Inferior parietal cortex (tissue), 1 donor: ENCODE data around the gene SLC7A5.
"Not testable (repeated sequence)": the region's sequence is repeated elsewhere in the genome, so short reads cannot be mapped to it uniquely, and the experiment has no call there.

Experiments
- DNase-seq: peaks from one replicate; pipeline ENCODE4 v3.0.0-alpha.2; 2016; ENCODE audit errors: extremely low spot score

Gene SLC7A5

DNA sequence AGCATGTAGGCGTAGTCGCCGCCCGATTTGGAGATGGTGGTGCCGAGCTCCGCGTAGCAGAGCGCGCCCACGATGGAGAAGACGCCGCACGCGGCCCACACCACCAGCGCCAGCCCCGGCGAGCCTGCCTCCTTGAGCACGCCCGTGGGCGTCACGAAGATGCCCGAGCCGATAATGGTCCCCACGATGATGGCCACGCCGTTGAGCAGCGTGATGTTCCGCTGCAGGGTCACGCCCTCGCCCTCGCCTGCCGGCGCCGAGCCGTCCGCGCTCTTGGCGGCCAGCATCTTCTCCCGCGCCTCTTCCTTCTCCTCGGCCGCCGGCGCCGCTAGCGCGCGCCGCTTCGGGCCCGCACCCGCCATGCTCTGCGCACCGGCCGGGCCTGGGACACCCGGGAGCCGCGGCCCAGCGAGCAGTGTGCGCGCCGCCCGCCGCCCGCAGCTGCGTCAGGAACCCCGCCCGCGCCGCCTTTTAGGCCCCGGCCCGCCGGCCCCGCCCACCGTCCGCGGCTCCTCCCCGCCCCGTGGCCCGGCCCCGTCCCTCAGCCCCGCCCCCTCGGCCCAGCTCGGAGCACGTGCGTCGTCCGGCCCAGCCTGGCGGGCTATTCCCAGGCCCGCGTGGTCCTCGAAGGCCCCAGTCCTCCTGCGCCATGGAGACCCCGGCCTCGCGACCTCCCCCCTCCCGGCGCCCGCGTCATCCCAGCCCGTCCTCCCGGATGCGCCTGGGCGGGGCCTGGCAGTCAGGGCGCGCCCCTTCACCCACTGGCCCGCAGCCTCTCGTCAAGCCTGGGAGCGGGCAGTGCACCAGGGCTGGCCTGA lies at the start of gene SLC7A5:
Gene SLC7A5 (minus strand): TSS at position 447 of the 818 bp plus-strand sequence. CDS start 85 bp downstream, at position 362.
- not testable (repeated sequence) for DNase-seq

DNA sequence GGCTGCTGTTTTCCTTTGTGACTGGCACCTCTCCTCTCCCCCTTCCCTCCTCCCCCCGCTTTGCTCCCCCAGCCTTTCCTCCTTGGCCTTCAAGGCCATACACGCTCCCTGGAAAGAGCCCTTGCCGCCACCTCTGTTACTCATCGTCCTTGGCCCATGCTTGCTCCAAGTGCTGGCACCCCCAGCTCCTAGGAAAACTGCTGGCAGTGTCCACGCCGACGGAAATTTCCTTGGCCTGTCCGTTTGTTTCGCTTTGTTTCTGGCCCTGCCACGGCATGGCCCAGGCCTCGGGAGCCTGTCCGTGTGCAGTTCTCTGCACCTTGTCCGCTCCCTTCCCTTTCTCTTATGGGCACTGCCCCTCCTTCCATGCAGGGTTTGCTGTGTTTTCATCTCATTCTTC lies 49.0 kb upstream of the SLC7A5 start:
- DNase-seq, result no peak

DNA sequence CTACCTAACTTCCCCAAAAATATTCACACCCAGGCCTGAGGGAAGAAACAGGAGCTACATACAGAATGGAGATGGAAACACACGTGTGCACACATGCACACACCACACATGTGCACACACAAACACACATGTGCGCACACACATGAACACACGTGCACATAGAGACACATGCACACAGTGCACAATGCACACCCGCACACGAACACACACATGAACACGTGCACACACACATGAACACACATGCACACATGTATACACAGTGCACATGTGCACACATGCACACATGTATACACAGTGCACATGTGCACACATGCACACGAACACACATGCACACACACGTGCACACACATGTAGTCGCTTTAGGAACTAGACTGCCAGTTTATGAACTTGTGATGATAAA lies 48.2 kb upstream of the SLC7A5 start:
- DNase-seq, result no peak

DNA sequence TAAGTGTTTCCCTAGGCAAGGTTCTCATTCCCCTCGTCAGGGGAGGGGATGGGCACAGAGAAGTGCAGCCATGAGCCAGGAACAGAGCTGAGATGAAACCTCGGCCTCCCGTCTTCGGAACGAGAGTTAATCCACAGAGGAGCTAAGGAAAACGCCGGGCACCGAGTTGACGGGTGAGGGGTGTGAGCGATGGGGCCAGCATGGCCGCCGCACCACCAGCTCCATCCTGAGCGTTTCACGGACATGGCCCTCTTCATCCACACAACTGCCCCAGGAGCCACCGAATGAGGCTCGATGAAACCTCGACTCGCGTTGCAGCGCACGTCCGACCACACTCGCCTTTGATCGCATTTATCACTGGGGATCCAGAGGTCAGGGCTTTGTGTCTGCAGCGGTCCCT lies 45.5 kb upstream of the SLC7A5 start:
- DNase-seq, result no peak

DNA sequence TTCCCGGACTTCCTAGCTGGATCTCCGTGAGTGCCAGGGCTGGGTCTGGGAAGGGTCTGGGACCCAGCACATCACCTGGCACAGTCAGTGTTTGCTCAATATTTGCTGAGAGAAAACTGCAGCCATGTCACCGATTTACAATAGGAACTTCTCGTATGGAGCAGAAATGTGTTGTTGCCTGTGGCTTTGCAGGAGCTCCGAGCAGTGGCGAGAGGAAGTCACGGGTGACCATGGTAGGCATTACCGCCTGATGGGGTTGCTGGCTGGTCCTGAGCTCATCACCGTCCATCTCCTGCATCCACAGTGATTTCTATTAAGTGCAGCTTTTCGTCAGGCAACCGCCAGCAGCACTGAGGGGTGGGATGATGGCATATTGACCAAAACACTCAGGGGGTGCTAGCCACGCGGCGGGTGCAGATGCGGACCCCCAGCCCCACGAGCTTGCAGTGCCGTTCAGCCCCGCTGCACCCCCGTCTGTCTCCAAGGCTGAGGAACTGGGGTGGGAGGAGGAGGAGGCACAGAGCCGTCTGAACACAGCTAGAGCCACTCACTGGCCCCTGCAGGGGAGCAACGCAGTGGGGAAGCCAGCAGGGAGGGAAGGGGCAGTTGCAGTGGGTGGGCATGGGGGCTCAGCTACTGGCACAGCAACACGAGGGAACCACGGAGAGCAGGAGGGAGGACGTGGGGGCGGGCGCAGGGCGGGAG lies 44.9 kb upstream of the SLC7A5 start:
- DNase-seq, result not testable (repeated sequence)

DNA sequence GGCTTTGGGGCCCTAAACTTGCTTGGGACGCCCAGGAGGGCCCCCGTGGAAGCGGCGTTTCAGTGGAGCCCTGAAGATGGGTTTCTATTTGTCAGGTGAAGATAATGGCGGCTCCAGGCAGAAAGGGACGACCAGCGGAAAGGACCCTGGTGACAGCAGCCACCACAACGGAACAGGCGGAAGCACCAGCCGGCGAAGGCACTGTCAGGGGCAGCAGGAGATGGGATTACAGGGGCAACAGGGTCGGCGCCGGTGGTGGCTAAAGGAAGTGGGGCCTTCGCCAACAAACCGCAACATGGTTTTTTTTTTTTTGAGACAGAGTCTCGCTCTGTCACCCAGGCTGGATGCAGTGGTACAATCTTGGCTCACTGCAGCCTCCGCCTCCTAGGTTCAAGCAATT lies 43.4 kb upstream of the SLC7A5 start:
- DNase-seq, result not testable (repeated sequence)

DNA sequence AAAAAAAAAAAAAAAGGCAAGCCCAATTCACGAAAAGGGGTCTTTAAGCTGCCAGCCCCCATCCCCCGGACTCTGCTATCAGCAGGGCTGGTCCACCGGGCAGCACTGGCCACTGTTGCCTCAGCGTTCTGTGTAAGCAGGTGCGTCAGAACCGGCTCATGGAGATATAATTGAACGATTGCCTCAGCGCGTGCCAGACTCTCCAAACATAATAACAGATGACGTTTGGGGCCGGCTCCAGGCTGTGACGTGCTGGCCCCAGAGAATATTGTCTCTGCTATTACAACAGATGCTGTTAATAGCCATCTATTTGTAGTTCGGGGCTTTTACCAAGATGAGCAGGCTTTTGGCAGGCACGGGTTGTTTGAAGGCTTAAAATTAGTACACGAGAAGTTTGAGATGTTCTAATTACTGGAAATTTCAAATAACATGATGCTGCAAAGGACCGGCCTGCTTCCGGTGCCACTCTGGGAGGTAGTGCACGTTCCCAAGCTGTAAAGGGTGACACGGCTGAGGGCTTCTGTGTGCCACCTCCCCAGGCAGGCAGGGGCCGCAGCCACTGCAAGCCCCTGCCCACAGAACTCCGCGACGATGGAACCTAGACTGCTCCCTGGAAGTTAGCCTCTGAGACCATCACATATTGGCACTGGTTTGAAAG lies 41.9 kb upstream of the SLC7A5 start:
- DNase-seq, result not testable (repeated sequence)

DNA sequence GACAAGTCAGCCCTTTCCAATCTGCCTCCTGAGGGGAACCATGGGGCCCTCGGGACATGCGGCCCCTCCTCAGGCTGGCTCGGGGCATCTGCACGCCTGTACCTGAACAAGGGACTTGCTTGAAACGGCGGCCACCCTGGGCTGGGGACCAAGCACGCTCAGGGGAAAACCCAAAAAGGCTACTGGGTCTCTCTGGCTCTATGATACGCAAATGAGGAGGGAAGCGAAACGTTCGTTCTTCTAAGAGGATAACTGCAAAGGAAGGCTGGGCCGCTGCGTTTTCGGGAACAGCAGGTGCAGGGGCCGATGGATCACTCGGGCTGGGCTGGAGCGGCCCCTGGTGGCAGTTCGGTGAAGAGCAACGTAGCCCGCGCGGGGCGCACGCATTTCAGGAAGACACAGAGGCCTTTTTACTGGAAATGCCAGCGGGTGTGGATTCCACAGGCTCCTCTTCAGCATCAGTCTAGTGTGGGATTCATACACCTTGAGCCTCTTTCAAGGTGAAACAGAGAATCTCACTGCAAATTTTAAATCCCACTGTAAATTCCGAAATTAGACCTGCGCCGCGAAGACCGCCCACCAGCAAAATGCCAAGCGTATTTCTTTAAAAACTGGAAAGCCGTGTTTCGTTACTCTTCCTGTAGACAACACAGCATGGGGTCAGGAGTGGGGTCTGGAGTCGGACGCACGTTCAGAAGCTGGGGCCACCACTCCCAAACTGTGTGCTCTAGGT lies 40.1 kb upstream of the SLC7A5 start:
- peak; percentile 66 for DNase-seq

DNA sequence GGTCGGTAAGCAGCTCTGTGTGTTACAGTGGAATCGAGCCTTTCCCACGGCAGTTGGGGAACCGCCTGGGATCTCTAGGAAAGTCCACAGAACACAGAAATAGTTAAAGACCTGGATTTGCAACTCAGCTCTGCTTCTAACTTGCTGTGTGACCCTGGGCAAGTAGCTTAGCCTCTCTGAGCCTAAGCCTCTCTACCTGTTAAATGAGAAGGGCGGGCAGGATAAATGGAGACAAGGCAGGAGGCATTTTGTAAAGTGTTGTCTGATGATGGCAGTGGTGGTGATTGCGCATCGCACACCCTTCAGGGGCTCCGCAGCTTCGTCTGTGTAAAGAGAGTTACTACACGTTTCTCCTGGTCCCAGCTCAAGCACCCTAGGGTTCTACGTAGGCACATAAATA lies 38.8 kb upstream of the SLC7A5 start:
- DNase-seq, result not testable (repeated sequence)

DNA sequence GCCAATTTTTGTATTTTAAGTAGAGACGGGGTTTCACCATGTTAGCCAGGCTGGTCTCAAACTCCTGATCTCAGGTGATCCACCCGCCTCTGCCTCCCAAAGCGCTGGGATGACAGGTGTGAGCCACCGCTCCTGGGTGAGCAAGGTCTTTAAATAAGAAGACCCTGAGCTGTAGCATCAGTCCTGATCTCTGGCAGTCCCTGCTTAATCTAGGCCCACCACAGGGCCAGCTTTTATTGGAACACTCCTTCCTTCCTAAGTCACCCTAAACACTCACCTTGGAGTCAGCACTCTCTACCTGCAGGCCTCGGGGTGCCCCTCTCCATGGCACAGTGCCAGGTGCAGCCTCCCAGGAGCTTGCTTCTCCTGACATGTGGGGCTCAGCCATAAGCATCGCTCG lies 36.2 kb upstream of the SLC7A5 start:
- DNase-seq, result not testable (repeated sequence)

DNA sequence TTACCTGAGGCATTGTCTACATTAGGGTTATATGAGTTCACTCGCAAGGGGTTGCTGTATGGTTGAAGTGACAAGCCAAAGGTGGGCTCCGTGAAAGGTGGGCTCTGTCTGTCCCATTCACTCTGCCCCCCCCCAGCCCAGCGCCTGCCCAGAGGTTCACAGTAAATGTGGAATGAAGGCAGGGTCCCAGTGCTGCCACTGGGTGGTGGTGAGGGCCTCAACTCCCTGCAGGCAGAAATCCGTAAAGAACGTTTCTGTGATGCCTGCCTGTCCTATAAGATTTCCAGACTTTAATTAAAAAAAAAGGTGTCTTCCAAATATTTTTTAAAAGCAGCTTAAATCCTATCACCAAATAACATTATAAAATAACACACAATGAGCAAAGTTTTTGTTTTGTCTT lies 35.7 kb upstream of the SLC7A5 start:
- DNase-seq, result not testable (repeated sequence)

DNA sequence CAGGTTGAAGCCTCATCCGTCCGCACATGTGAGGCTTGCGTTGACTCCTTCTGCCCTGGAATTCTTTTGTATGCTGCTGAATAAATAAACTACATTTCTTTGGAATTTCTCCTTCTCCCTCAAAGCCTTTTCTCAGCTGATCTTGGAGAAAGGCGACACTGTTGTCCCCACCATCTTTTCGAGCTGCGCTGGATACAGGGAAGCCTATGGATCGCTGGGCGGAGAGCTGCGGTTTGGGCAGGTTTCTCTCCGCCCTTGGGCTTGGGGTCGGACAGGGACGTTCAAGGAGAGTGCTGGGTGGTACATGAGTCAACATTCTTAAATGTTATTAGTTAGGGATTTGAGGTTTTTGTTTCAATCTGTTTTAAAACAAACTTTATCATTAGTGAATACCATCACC lies 31.2 kb upstream of the SLC7A5 start:
- DNase-seq, result not testable (repeated sequence)

DNA sequence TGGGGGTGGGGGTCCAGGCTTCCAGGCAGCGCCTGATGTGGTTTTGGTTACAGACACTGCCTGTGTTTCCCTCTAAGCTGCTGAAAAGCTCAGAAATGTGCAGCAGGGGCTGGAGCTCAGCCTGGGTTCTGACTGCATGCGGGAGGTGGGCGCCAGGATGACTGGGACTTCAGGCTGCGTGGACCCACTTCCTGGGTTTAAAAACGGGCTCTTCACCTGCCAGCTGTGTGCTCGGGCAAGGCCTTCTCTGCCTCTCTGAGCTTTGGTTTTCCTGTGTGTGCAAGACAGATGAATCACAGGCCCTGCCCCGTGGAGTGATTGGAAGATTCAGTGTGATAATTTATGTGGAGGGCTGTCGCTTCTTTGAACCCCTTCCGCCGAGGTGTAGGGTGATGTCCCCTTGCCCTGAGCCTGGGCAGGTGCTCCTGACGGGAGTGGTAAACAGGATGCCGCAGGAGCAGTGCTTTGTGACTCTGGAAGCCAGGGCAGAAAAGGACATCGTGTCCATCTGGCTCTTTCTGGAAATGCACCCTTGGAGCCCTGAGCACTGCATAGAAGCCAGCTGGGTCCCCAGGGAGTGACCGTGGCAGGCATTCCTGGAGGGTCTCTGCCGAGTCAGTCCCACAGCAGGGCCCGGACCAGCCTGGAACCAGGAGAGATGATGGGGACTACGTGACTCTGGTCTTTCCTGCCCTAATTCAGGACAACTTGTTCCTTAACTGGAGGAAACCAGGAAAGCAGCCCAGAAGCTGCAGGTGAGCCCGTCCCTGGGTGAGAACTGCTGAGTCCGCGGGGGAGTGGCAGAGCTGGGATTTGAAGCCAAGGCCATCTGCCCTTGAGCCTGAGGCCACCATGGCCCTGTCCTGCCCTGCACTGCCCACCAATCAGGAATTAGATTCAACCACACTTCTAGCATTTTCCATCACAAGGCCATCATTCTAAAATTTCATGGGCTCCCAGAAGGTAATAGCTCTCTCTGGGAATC lies 28.5 kb upstream of the SLC7A5 start:
- DNase-seq, result no peak

DNA sequence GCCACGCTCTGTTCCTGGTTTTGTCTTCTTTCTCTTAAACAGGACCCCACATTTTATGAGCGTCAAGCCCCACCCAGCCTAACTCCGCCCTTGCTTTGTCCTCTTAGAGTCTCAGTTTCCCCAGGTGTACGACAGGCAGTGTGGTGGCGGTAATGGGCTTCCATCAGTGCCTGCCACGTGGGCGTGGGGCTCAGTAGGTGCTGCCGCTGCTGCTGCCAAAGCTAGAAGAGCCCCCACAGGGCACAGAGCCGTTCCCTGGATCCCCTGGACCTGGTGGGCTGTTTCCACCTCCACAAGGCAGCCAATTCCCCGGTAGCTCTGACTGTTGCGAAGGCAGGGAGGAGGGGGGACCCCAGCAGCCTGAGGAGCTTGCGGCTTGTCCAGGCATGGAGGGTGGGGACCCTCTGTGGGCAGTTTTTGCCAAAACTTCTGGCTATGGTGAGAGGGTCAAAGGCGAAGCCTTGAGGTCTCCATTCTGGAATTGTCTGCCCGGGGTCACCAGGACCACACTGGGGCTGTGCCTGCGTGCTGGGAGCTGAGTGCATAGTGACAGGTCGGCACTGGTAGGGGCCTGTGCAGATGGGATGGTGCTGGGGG lies 27.7 kb upstream of the SLC7A5 start:
- not testable (repeated sequence) for DNase-seq

DNA sequence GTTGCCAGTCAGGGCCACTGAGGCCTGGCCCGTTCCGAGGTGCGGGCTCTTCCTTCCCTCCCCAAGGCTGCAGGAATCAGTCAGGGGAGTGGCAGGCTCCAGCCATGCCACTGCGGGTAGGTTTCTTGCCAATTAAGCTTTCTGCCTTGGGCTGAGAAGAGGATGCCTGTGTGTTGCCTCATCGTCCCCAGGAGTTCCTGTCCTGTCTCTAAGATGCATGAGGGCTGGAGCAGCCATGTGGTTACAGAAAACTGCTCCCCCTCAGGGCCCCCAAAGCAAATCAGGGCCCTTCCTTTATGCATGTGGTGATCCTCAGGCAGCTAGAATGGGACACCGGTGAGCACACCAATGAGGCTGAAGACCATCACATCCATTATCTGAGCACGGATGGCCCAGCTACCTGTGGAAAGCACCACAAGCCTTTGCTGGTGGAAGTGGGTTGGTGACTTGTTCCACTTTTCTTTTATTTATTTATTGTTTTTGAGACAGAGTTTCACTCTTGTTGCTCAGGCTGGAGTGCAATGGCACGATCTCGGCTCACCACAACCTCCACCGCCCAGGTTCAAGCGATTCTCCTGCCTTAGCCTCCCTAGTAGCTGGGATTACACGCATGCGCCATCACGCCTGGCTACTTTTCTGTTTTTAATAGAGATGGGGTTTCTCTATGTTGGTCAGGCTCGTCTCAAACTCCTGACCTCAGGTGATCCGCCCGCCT lies 27.0 kb upstream of the SLC7A5 start:
- not testable (repeated sequence) for DNase-seq

DNA sequence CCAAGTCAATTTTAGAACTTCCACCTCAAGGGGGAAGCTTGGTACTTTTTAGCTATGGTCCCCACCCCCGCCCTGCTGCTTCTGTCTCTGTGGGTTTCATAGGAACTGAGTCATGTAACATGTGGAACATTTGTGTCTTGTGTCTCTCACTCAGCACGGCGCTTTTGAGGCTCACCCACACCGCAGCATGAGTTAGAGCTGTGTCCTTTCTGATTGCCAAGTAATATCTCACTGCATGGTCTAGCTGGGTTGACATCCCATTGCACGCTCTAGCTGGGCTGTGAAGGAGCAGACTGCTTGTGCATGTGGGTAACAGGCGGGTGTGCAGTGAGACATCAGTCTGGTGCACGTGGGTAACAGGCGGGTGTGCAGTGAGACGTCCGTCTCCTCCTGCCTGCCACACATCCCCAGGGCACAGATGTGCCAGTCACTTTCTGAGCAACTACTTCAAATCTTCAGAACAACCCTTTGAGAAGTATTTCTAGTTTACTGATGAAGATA lies 26.4 kb upstream of the SLC7A5 start:
- peak; percentile 41 for DNase-seq

DNA sequence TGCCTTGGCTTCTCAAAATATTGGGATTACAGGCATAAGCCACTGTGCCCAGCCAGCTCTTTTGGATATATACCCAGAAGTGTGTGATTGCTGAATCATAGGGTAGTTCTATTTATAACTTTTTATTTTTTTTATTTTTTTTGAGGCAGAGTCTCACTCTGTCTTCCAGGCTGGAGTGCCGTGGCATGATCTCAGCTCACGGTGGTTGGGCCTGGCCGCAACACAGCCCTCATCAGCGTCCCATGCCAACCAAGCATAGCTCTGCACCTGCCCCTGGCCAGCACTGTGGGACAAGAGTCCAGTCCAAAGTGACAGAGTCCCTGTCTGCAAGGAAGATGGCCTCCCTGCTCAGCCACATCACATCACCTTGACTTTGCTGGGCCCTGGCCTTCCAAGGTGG lies 24.7 kb upstream of the SLC7A5 start:
- not testable (repeated sequence) for DNase-seq

DNA sequence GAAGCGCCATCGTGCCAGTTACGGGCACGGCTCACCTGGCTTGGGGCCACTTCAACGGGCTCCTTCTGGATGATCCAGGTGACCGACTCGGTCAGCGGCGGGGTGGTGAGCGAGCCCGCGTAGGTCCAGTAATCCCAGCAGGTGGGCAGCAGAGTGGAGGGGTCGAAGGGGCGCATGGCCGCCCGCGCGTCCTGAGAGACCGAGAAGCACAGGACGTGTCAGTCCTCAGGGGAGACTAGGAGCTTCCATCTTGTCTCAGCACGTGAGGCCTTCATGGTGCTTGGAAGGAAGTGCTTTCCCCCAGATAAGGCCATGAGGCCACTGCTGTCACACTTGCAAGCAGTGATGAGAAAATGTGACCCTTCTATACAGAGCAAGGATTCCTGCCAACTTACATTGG lies 22.5 kb upstream of the SLC7A5 start:
- no peak for DNase-seq

DNA sequence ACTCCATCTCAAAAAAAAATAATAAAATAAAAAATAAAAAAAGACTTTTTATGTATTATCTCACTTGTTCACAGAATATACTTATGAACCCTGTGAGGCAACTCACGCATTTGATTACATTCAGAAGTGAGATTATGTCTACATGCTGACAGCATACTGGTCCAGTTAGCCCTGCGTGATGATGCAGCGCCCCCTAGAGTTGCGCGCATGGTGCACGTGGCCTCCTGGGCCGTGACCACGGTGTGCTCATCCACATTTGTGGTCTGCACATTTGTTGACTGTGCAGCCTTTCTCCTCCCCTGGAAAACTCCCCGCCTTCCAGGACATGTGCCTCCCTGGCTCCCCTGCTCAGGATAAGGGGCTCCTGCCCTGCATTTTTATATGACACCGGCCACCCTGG lies 20.5 kb upstream of the SLC7A5 start:
- DNase-seq, result not testable (repeated sequence)
